WTC11 (cell line): ENCODE data around the gene GIPC1. TPM values are rescaled to one million over a fixed set of nuclear protein-coding genes. Genes with fewer than 3 reads are reported as not detected.

ENCODE experiments used
- ATF1 ChIP-seq: sonication (generic); formaldehyde crosslinking; IDR thresholded peaks from 2 replicates; pipeline ENCODE4 v1.8.1; 2023; ENCODE audit warnings: mild to moderate bottlenecking, moderate library complexity, missing genetic modification reagents
- CREB1 ChIP-seq: sonication (generic); formaldehyde crosslinking; IDR thresholded peaks from 2 replicates; pipeline ENCODE4 v1.8.0; 2023; ENCODE audit warnings: mild to moderate bottlenecking, missing genetic modification reagents
- EMX1 ChIP-seq: fragments of 250-450 bp; sonication (Bioruptor Pico); IDR thresholded peaks from 2 replicates; pipeline ENCODE4 v1.8.0; 2021; ENCODE audit warnings: mild to moderate bottlenecking
- ETV6 ChIP-seq: sonication (generic); formaldehyde crosslinking; IDR thresholded peaks from 2 replicates; pipeline ENCODE4 v1.8.1; 2022; ENCODE audit warnings: mild to moderate bottlenecking, missing genetic modification reagents
- FOXK1 ChIP-seq: sonication (generic); formaldehyde crosslinking; IDR thresholded peaks from 2 replicates; pipeline ENCODE4 v1.8.0; 2022; ENCODE audit warnings: mild to moderate bottlenecking, moderate library complexity, missing genetic modification reagents
- IRF1 ChIP-seq: sonication (generic); formaldehyde crosslinking; IDR thresholded peaks from 2 replicates; pipeline ENCODE4 v1.8.0; 2023; ENCODE audit warnings: missing genetic modification reagents
- MYBL2 ChIP-seq: sonication (generic); formaldehyde crosslinking; IDR thresholded peaks from 2 replicates; pipeline ENCODE4 v1.8.1; 2023; ENCODE audit warnings: mild to moderate bottlenecking, moderate library complexity, missing genetic modification reagents
- OVOL2 ChIP-seq: fragments of 250-450 bp; sonication (Bioruptor Pico); IDR thresholded peaks from 2 replicates; pipeline ENCODE4 v1.9.0; 2021; ENCODE audit warnings: mild to moderate bottlenecking, borderline replicate concordance
- PRRX2 ChIP-seq: fragments of 250-450 bp; sonication (Bioruptor Pico); IDR thresholded peaks from 2 replicates; pipeline ENCODE4 v1.8.0; 2021; ENCODE audit warnings: mild to moderate bottlenecking
- TCF7 ChIP-seq: sonication (generic); formaldehyde crosslinking; IDR thresholded peaks from 2 replicates; pipeline ENCODE4 v1.8.0; 2022; ENCODE audit warnings: mild to moderate bottlenecking, low read depth, missing genetic modification reagents, moderate library complexity
- ZBTB43 ChIP-seq: sonication (generic); formaldehyde crosslinking; IDR thresholded peaks from 2 replicates; pipeline ENCODE4 v1.8.1; 2023; ENCODE audit warnings: mild to moderate bottlenecking, missing genetic modification reagents
- ZNF232 ChIP-seq: sonication (generic); formaldehyde crosslinking; IDR thresholded peaks from 2 replicates; pipeline ENCODE4 v1.8.0; 2022; ENCODE audit warnings: mild to moderate bottlenecking, missing genetic modification reagents
- ZNF317 ChIP-seq: sonication (generic); formaldehyde crosslinking; IDR thresholded peaks from 2 replicates; pipeline ENCODE4 v1.8.1; 2023; ENCODE audit warnings: low read depth, mild to moderate bottlenecking, moderate library complexity, missing genetic modification reagents, borderline replicate concordance
- ZNF423 ChIP-seq: fragments of 250-450 bp; sonication (Bioruptor Pico); IDR thresholded peaks from 2 replicates; pipeline ENCODE4 v2.1.2; 2022; ENCODE audit warnings: mild to moderate bottlenecking, moderate library complexity
- ZNF671 ChIP-seq: fragments of 250-450 bp; sonication (Bioruptor Pico); IDR thresholded peaks from 2 replicates; pipeline ENCODE4 v1.8.0; 2021; ENCODE audit warnings: mild to moderate bottlenecking
- total RNA-seq: library from RNA; stranded (reverse); gene quantifications from 3 replicates; pipeline ENCODE4 v1.2.3, GENCODE V29; 2021
- TF ChIP-seq, protein P1 (sequence below): sonication (generic); formaldehyde crosslinking; IDR thresholded peaks from 2 replicates; pipeline ENCODE4 v1.8.0; 2023; ENCODE audit warnings: missing genetic modification reagents, mild to moderate bottlenecking, borderline replicate concordance
- TF ChIP-seq, protein P2 (sequence below): sonication (generic); formaldehyde crosslinking; IDR thresholded peaks from 2 replicates; pipeline ENCODE4 v1.8.1; 2022; ENCODE audit warnings: low read depth, mild to moderate bottlenecking, moderate library complexity, missing genetic modification reagents, borderline replicate concordance
- TF ChIP-seq, protein P3 (sequence below): sonication (generic); formaldehyde crosslinking; IDR thresholded peaks from 2 replicates; pipeline ENCODE4 v1.8.1; 2023; ENCODE audit warnings: mild to moderate bottlenecking, missing genetic modification reagents, moderate library complexity

The GIPC1 gene
- total RNA-seq, 1 experiment from 2014 or later, result 76.5 TPM

- TF ChIP-seq ZNF317 (CRISPR knock-in tag) (0 out of 2 replicates have a peak, but pooled peaks have one; percentile 12), IRF1 (CRISPR knock-in tag) (no peak), ETV6 (CRISPR knock-in tag) (peak; percentile 35; the same call in 1 of the 2 replicates), TCF7 (CRISPR knock-in tag) (0 out of 2 replicates have a peak, but pooled peaks have one; percentile 33), ZBTB43 (0 out of 2 replicates have a peak, but pooled peaks have one; percentile 50), FOXK1 (CRISPR knock-in tag) (peak; percentile 55; the same call in 1 of the 2 replicates), MYBL2 (CRISPR knock-in tag) (peak; percentile 88), CREB1 (CRISPR knock-in tag) (no peak), ZNF423 (CRISPR knock-in tag) (peak; percentile 95), ZNF232 (CRISPR knock-in tag) (no peak), OVOL2 (no peak), PRRX2 (no peak), ZNF671 (CRISPR knock-in tag) (no peak), EMX1 (CRISPR knock-in tag) (0 out of 2 replicates have a peak, but pooled peaks have one; percentile 53), ATF1 (CRISPR knock-in tag) (0 out of 2 replicates have a peak, but pooled peaks have one; percentile 43)
- TF ChIP-seq, protein P1, sequence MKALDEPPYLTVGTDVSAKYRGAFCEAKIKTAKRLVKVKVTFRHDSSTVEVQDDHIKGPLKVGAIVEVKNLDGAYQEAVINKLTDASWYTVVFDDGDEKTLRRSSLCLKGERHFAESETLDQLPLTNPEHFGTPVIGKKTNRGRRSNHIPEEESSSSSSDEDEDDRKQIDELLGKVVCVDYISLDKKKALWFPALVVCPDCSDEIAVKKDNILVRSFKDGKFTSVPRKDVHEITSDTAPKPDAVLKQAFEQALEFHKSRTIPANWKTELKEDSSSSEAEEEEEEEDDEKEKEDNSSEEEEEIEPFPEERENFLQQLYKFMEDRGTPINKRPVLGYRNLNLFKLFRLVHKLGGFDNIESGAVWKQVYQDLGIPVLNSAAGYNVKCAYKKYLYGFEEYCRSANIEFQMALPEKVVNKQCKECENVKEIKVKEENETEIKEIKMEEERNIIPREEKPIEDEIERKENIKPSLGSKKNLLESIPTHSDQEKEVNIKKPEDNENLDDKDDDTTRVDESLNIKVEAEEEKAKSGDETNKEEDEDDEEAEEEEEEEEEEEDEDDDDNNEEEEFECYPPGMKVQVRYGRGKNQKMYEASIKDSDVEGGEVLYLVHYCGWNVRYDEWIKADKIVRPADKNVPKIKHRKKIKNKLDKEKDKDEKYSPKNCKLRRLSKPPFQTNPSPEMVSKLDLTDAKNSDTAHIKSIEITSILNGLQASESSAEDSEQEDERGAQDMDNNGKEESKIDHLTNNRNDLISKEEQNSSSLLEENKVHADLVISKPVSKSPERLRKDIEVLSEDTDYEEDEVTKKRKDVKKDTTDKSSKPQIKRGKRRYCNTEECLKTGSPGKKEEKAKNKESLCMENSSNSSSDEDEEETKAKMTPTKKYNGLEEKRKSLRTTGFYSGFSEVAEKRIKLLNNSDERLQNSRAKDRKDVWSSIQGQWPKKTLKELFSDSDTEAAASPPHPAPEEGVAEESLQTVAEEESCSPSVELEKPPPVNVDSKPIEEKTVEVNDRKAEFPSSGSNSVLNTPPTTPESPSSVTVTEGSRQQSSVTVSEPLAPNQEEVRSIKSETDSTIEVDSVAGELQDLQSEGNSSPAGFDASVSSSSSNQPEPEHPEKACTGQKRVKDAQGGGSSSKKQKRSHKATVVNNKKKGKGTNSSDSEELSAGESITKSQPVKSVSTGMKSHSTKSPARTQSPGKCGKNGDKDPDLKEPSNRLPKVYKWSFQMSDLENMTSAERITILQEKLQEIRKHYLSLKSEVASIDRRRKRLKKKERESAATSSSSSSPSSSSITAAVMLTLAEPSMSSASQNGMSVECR (CRISPR knock-in tag), result peak; percentile 83
- TF ChIP-seq, protein P2, sequence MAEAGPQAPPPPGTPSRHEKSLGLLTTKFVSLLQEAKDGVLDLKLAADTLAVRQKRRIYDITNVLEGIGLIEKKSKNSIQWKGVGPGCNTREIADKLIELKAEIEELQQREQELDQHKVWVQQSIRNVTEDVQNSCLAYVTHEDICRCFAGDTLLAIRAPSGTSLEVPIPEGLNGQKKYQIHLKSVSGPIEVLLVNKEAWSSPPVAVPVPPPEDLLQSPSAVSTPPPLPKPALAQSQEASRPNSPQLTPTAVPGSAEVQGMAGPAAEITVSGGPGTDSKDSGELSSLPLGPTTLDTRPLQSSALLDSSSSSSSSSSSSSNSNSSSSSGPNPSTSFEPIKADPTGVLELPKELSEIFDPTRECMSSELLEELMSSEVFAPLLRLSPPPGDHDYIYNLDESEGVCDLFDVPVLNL (CRISPR knock-in tag), result 0 out of 2 replicates have a peak, but pooled peaks have one; percentile 12
- TF ChIP-seq, protein P3, sequence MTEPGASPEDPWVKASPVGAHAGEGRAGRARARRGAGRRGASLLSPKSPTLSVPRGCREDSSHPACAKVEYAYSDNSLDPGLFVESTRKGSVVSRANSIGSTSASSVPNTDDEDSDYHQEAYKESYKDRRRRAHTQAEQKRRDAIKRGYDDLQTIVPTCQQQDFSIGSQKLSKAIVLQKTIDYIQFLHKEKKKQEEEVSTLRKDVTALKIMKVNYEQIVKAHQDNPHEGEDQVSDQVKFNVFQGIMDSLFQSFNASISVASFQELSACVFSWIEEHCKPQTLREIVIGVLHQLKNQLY (CRISPR knock-in tag), result peak; percentile 86; the same call in 1 of the 2 replicates
- TF ChIP-seq, all 79 proteins: peak for 24
These were observed 22.0 kb upstream of the GIPC1 start, which contains the start of gene DNAJB1 (continued) for GRCh38 chr19:14517840-14518505.
